Stimulated activated CD8-positive, alpha-beta memory T cell treated with anti-CD3 and anti-CD28 coated beads, Interleukin-4, amount 100 ng/mL, for 1 hour (primary cell): ENCODE results near the gene AFG1L.

Experiments used
- DNase-seq, 2 donors: peaks; one replicate each; pipeline ENCODE4 v3.0.0-alpha.2; 2020; ENCODE audit warnings: low read depth in 2 of 2, low spot score in 1 of 2

AFG1L gene

GRCh38 chr6:108568551-108569305 lies 273.9 kb downstream of the AFG1L start:
- DNase-seq: no peak

- DNase-seq: no peak
These were observed 275.7 kb downstream of the AFG1L start for GRCh38 chr6:108570517-108570916.

- no peak for DNase-seq
These were observed 279.7 kb downstream of the AFG1L start for GRCh38 chr6:108574457-108575141.
